HEK293T (cell line): ENCODE data around the gene CXorf66.

Experiments
- CTCF ChIA-PET: fragments of 350-600 bp; formaldehyde crosslinking; extraction: SDS; loops from one replicate; lab custom pipeline; 2021; ENCODE audit warnings: antibody characterized with exemption, inconsistent platforms; lab: Yijun Ruan, JAX
- POLR2A ChIA-PET: fragments of 350-600 bp; formaldehyde crosslinking; extraction: SDS; loops from one replicate; lab custom pipeline; 2020; ENCODE audit warnings: antibody characterized with exemption, inconsistent platforms; lab: Yijun Ruan, JAX
- DNase-seq: peaks from one replicate; pipeline ENCODE4 v3.0.0; 2012; ENCODE audit warnings: mixed read lengths; ENCODE audit errors: extremely low spot score
- ARNT ChIP-seq: fragments of 450-650 bp; IDR thresholded peaks from 2 replicates; pipeline ENCODE4 v1.6.1; 2017; ENCODE audit warnings: mild to moderate bottlenecking
- BHLHE40 ChIP-seq: fragments of 450-650 bp; IDR thresholded peaks from 2 replicates; pipeline ENCODE4 v1.6.1; 2016; ENCODE audit warnings: mild to moderate bottlenecking, moderate library complexity, borderline replicate concordance
- CTBP1 ChIP-seq: fragments of 450-650 bp; IDR thresholded peaks from 2 replicates; pipeline ENCODE4 v1.6.1; 2016; ENCODE audit warnings: borderline replicate concordance
- ELF4 ChIP-seq: fragments of 450-650 bp; IDR thresholded peaks from 2 replicates; pipeline ENCODE4 v1.6.1; 2017; ENCODE audit warnings: antibody characterized with exemption
- FOXA1 ChIP-seq: fragments of 450-650 bp; IDR thresholded peaks from 2 replicates; pipeline ENCODE4 v1.6.1; 2016; ENCODE audit warnings: mild to moderate bottlenecking
- FOXK2 ChIP-seq: fragments of 450-650 bp; IDR thresholded peaks from 2 replicates; pipeline ENCODE4 v1.6.1; 2016; ENCODE audit warnings: mild to moderate bottlenecking
- FOXM1 ChIP-seq: fragments of 450-650 bp; IDR thresholded peaks from 2 replicates; pipeline ENCODE4 v1.6.1; 2017; ENCODE audit warnings: mild to moderate bottlenecking, borderline replicate concordance
- HDGF ChIP-seq: fragments of 450-650 bp; IDR thresholded peaks from 2 replicates; pipeline ENCODE4 v1.6.1; 2017; ENCODE audit warnings: antibody characterized with exemption, borderline replicate concordance
- L3MBTL2 ChIP-seq: fragments of 450-650 bp; conservative IDR thresholded peaks from 2 replicates; pipeline ENCODE4 v1.6.1; 2016; ENCODE audit warnings: mild to moderate bottlenecking
- LEF1 ChIP-seq: fragments of 450-650 bp; IDR thresholded peaks from 2 replicates; pipeline ENCODE4 v1.6.1; 2017; ENCODE audit warnings: mild to moderate bottlenecking, borderline replicate concordance
- NFRKB ChIP-seq: fragments of 450-650 bp; IDR thresholded peaks from 2 replicates; pipeline ENCODE4 v1.6.1; 2016; ENCODE audit warnings: mild to moderate bottlenecking, moderate library complexity
- SP1 ChIP-seq: fragments of 450-650 bp; IDR thresholded peaks from 2 replicates; pipeline ENCODE4 v1.6.1; 2017
- SUZ12 ChIP-seq: fragments of 450-650 bp; IDR thresholded peaks from 2 replicates; pipeline ENCODE4 v1.6.1; 2016; ENCODE audit warnings: mild to moderate bottlenecking
- TARDBP ChIP-seq: fragments of 450-650 bp; IDR thresholded peaks from 2 replicates; pipeline ENCODE4 v1.6.1; 2016
- ZNF384 ChIP-seq: fragments of 450-650 bp; IDR thresholded peaks from 2 replicates; pipeline ENCODE4 v1.6.1; 2016
- TF ChIP-seq, protein P1 (sequence below): fragments of 450-650 bp; IDR thresholded peaks from 2 replicates; pipeline ENCODE4 v1.6.1; 2016

CXorf66 gene

DNA sequence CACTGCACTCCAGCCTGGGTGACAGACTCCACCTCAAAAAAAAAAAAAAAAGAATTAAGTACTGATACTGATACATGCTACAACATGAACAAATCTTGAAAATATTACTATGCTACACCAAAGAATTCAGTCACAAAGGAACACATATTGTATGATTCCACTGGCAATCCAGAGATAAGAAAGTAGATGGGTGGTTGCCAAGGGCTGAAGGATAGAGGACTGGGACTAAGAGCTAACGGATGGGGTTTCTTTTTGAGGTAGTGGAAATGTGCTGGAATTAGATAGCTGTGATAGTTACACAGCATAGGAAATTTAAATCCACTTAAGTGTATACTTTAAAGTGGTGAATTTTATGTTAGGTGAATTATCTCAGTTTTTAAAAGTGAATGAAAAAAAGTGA is 45.0 kb downstream of the CXorf66 start:
- POLR2A ChIA-PET, result no interaction called here
- TF ChIP-seq ZNF384 (no peak), ELF4 (no peak), FOXA1 (no peak), TARDBP (no peak), FOXM1 (no peak), SUZ12 (no peak), ARNT (no peak), SP1 (no peak)
- TF ChIP-seq, protein P1, sequence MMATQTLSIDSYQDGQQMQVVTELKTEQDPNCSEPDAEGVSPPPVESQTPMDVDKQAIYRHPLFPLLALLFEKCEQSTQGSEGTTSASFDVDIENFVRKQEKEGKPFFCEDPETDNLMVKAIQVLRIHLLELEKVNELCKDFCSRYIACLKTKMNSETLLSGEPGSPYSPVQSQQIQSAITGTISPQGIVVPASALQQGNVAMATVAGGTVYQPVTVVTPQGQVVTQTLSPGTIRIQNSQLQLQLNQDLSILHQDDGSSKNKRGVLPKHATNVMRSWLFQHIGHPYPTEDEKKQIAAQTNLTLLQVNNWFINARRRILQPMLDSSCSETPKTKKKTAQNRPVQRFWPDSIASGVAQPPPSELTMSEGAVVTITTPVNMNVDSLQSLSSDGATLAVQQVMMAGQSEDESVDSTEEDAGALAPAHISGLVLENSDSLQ, result no peak
- CTCF ChIA-PET, result no interaction called here
- no peak for DNase-seq

DNA sequence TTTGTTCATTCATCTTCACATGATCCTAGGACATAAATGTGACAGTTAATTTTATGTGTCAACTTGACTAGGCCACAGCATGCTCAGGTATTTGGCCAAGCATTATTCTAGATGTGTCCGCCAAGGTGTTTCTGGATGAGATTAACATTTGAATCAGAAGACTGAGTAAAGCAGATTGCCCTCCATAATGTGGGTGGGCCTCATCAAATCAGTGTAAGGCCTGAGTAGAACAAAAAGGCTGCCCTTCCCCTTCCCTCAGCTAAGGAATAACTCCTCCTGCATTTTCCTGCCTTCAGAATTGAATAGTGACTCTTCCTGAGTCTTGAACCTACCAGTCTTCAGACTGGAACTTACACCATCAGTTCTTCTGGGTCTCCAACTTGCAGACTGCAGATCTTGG is 50.9 kb downstream of the CXorf66 start:
- CTCF ChIA-PET, result no interaction called here

DNA sequence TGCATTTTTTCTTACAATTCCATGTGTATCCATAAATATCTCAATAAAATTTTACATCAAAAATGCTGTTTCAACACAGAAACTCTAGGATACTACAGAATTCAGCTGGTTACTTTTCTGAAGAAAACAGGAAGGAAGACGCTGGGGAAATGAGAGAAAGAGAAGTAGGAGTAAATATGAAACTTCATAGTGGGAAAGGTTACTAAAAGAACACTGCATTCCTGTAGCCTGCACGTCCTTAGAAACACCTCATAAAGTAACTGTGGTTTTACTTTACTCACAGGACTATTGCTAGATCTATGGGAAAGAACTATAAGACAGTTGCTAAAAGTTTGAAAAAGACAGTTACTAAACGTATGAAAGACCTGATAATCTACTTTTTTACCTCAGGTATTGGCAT is 55.6 kb downstream of the CXorf66 start:
- ChIA-PET CTCF (no interaction called here), POLR2A (no interaction called here)
- no peak for DNase-seq
- TF ChIP-seq FOXA1, result no peak
- TF ChIP-seq SUZ12, result no peak
- no peak for TF ChIP-seq NFRKB
- TF ChIP-seq BHLHE40, result no peak
- no peak for TF ChIP-seq CTBP1
- no peak for TF ChIP-seq FOXK2
- no peak for TF ChIP-seq SP1
- TF ChIP-seq ZNF384, result no peak
- no peak for TF ChIP-seq ELF4

More for the DNA sequence above, 50.9 kb downstream of the CXorf66 start:
- POLR2A ChIA-PET, result no interaction called here
- DNase-seq, result no peak
- TF ChIP-seq ZNF384 (no peak), FOXA1 (no peak), HDGF (no peak), L3MBTL2 (no peak), BHLHE40 (no peak), CTBP1 (no peak), SUZ12 (no peak), FOXM1 (no peak), ELF4 (no peak), TARDBP (no peak), SP1 (no peak), NFRKB (no peak), ARNT (no peak), FOXK2 (no peak), LEF1 (no peak)
- TF ChIP-seq, protein P1, result no peak

DNA sequence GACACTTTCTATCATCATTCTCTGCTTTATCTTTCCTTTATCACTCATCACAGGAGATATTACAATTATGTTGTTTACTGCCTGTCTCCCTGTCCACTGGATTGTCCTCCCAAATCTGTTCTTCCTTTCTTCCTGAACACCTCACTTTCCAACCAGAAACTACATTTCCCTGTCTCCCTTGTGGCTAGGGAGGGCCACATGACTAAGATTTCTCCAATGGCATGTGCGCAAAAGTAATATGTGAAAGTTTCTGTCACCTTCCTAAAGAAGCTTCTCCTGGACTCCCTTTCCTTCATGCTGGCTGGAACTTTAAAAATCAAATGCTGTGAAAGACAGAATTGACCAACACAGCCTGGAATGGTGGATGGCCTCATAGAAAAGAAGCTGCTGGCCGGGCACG is 58.2 kb downstream of the CXorf66 start:
- TF ChIP-seq TARDBP (no peak), HDGF (no peak), ARNT (no peak), NFRKB (no peak), FOXA1 (no peak), L3MBTL2 (no peak), SUZ12 (no peak), FOXK2 (no peak), SP1 (no peak), ELF4 (no peak), BHLHE40 (no peak), CTBP1 (no peak), ZNF384 (no peak), FOXM1 (no peak), LEF1 (no peak)
- TF ChIP-seq, protein P1, result no peak
- no peak for DNase-seq
- ChIA-PET CTCF (interaction anchor here (0.7 kb wide), 1 partner anchor 762 kb away, joined by 3 read pairs; no protein-coding TSS in a partner anchor), POLR2A (no interaction called here)

DNA sequence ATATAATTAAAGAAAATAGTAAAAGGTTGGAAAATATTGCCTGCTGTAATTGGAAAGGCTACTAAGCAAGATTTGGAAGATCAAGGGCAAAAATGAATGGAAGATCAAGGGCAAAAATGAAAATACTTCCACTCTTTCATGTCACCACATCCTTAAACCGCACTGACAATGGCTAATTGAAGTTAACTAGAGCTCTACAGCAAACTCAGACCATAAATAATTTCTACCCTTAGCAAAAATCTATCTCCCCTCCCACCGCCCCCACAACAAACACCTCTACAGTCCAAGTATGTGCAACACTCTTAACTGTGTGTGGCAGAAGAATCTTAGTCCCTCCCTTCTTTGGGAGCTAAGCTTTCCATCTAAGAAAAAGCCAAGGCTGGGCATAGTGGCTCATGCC is 59.6 kb downstream of the CXorf66 start:
- TF ChIP-seq L3MBTL2 (no peak), LEF1 (no peak), BHLHE40 (no peak), FOXK2 (no peak), NFRKB (no peak), TARDBP (no peak), FOXA1 (no peak), HDGF (no peak), FOXM1 (no peak), SUZ12 (no peak), CTBP1 (no peak), SP1 (no peak), ZNF384 (no peak), ARNT (no peak), ELF4 (no peak)
- TF ChIP-seq, protein P1, result no peak
- CTCF ChIA-PET, result no interaction called here
- no peak for DNase-seq
- POLR2A ChIA-PET, result no interaction called here
